ENCODE measurements around the gene HOXB2. TPM values are rescaled to one million over a fixed set of nuclear protein-coding genes. Genes with fewer than 3 reads are reported as not detected.

The HOXB2 gene
- total RNA-seq, 2 experiments from 2014 or later, result not detected

- CTCF ChIA-PET (ENCODE audit: unreplicated experiment), result no interaction called here
- no peak overlapping the region for H3K4me3 ChIP-seq (ENCODE audit: low read depth, low read length, poor library complexity, severe bottlenecking)
- H3K4me1 ChIP-seq (ENCODE audit: insufficient read depth, low read length, poor library complexity, severe bottlenecking), result no peaks in the 10 kb centered on the region
- no TSS peak for BruUV-seq (replicated peaks)
- no peak for DNase-seq (ENCODE audit: low spot score)
- no peak overlapping the region for H3K27ac ChIP-seq (ENCODE audit: low read depth, low read length, poor library complexity, severe bottlenecking)
- intact Hi-C loops (cut with micrococcal nuclease; ENCODE audit: unreplicated experiment), result no loop called here
- H2AFZ ChIP-seq (ENCODE audit: low read length), result no peak overlapping the region
- no peaks in the 10 kb centered on the region for H3K9me2 ChIP-seq (ENCODE audit: insufficient read depth, low read length)
- H3K9me3 ChIP-seq (ENCODE audit: low read length), result no peaks in the 10 kb centered on the region
- H3K4me2 ChIP-seq (ENCODE audit: low read length), result no peak overlapping the region
- no peak for TF ChIP-seq CTCF (conservative IDR thresholded peaks at IDR 0.05; ENCODE audit: low read length)
- no peak for TF ChIP-seq EZH2phosphoT487 (IDR thresholded peaks at IDR 0.05; ENCODE audit: borderline replicate concordance, low read depth, low read length)
- POLR2A ChIA-PET, result no interaction called here
- no peaks in the 10 kb centered on the region for H3K36me3 ChIP-seq (ENCODE audit: insufficient read depth, low read length)
- H3K79me2 ChIP-seq (ENCODE audit: insufficient read depth, low read depth, low read length), result no peaks in the 10 kb centered on the region
- H4K20me1 ChIP-seq (ENCODE audit: insufficient read depth, low read length), result no peaks in the 10 kb centered on the region
Measured at GRCh38 chr17:48522031-48522653, 22.8 kb downstream of the HOXB2 start.

- no peak for TF ChIP-seq EZH2phosphoT487 (IDR thresholded peaks at IDR 0.05; ENCODE audit: borderline replicate concordance, low read depth, low read length)
- TF ChIP-seq CTCF (conservative IDR thresholded peaks at IDR 0.05; ENCODE audit: low read length), result no peak
- DNase-seq (ENCODE audit: low spot score), result no peak
- no peaks in the 10 kb centered on the region for H3K4me1 ChIP-seq (ENCODE audit: insufficient read depth, low read length, poor library complexity, severe bottlenecking)
- BruUV-seq (replicated peaks), result no TSS peak
- no peak overlapping the region for H3K27ac ChIP-seq (ENCODE audit: low read depth, low read length, poor library complexity, severe bottlenecking)
- no peaks in the 10 kb centered on the region for H3K9me3 ChIP-seq (ENCODE audit: low read length)
- H3K9me2 ChIP-seq (ENCODE audit: insufficient read depth, low read length), result no peaks in the 10 kb centered on the region
- POLR2A ChIA-PET, result interaction anchor here (0.7 kb wide), 1 partner anchor 288 kb away, joined by 3 read pairs; no protein-coding TSS in a partner anchor
- no peak overlapping the region for H3K4me3 ChIP-seq (ENCODE audit: low read depth, low read length, poor library complexity, severe bottlenecking)
- no peaks in the 10 kb centered on the region for H3K79me2 ChIP-seq (ENCODE audit: insufficient read depth, low read depth, low read length)
- no peak overlapping the region for H2AFZ ChIP-seq (ENCODE audit: low read length)
- no peaks in the 10 kb centered on the region for H3K36me3 ChIP-seq (ENCODE audit: insufficient read depth, low read length)
- CTCF ChIA-PET (ENCODE audit: unreplicated experiment), result no interaction called here
- no peak overlapping the region for H3K4me2 ChIP-seq (ENCODE audit: low read length)
- intact Hi-C loops (cut with micrococcal nuclease; ENCODE audit: unreplicated experiment), result no loop called here
- no peaks in the 10 kb centered on the region for H4K20me1 ChIP-seq (ENCODE audit: insufficient read depth, low read length)
Measured at GRCh38 chr17:48520631-48521079, 24.3 kb downstream of the HOXB2 start.

- no TSS peak for BruUV-seq (replicated peaks)
- no peaks in the 10 kb centered on the region for H3K79me2 ChIP-seq (ENCODE audit: insufficient read depth, low read depth, low read length)
- H3K4me2 ChIP-seq (ENCODE audit: low read length), result no peak overlapping the region
- DNase-seq (ENCODE audit: low spot score), result no peak
- H3K4me1 ChIP-seq (ENCODE audit: insufficient read depth, low read length, poor library complexity, severe bottlenecking), result peaks cover under 1% of the 10 kb centered on the region
- H2AFZ ChIP-seq (ENCODE audit: low read length), result no peak overlapping the region
- POLR2A ChIA-PET, result no interaction called here
- intact Hi-C loops (cut with micrococcal nuclease; ENCODE audit: unreplicated experiment), result no loop called here
- H3K9me3 ChIP-seq (ENCODE audit: low read length), result no peaks in the 10 kb centered on the region
- H3K4me3 ChIP-seq (ENCODE audit: low read depth, low read length, poor library complexity, severe bottlenecking), result no peak overlapping the region
- no peaks in the 10 kb centered on the region for H4K20me1 ChIP-seq (ENCODE audit: insufficient read depth, low read length)
- TF ChIP-seq CTCF (conservative IDR thresholded peaks at IDR 0.05; ENCODE audit: low read length) (no peak), EZH2phosphoT487 (IDR thresholded peaks at IDR 0.05; ENCODE audit: borderline replicate concordance, low read depth, low read length) (no peak)
- no peaks in the 10 kb centered on the region for H3K9me2 ChIP-seq (ENCODE audit: insufficient read depth, low read length)
- CTCF ChIA-PET (ENCODE audit: unreplicated experiment), result no interaction called here
- H3K36me3 ChIP-seq (ENCODE audit: insufficient read depth, low read length), result no peaks in the 10 kb centered on the region
- H3K27ac ChIP-seq (ENCODE audit: low read depth, low read length, poor library complexity, severe bottlenecking), result no peak overlapping the region
Measured at GRCh38 chr17:48519427-48519826, 25.5 kb downstream of the HOXB2 start.
